GM19023 (cell line): Measurements from ENCODE around the gene PIK3C2A.
A peak's percentile ranks its signal among the peaks of the same experiment; 100 is the strongest.
"Not testable (repeated sequence)": the region's sequence is repeated elsewhere in the genome, so short reads cannot be mapped to it uniquely, and the experiment has no call there.

Source experiments
- ATAC-seq: cut with Tn5 transposase; IDR thresholded peaks from one replicate; pipeline ENCODE4 v1.9.1; 2021; ENCODE audit warnings: mild to moderate bottlenecking, moderate library complexity; ENCODE audit not compliant: unreplicated experiment

The PIK3C2A gene

GRCh38 chr11:17207317-17208256 lies at the start of gene PIK3C2A:
Gene PIK3C2A, minus strand, starts transcription at chr11:17207986. Its CDS starts 38,245 bp downstream, at chr11:17169741.
- ATAC-seq, result peak; percentile 97

GRCh38 chr11:17257196-17257595 lies 49.4 kb upstream of the PIK3C2A start:
- ATAC-seq, result no peak

- ATAC-seq, result no peak
Measured at GRCh38 chr11:17256512-17256911, 48.7 kb upstream of the PIK3C2A start.

- ATAC-seq, result no peak
Measured at GRCh38 chr11:17252704-17253103, 44.9 kb upstream of the PIK3C2A start.

- no peak for ATAC-seq
Measured at GRCh38 chr11:17250561-17251350, 43.0 kb upstream of the PIK3C2A start.

- ATAC-seq, result peak; percentile 82
Measured at GRCh38 chr11:17244046-17244445, 36.3 kb upstream of the PIK3C2A start.

GRCh38 chr11:17242954-17243353 lies 35.2 kb upstream of the PIK3C2A start:
- ATAC-seq, result not testable (repeated sequence)

GRCh38 chr11:17240780-17241179 lies 33.0 kb upstream of the PIK3C2A start:
- no peak for ATAC-seq

- not testable (repeated sequence) for ATAC-seq
Measured at GRCh38 chr11:17239927-17240326, 32.1 kb upstream of the PIK3C2A start.

- no peak for ATAC-seq
Measured at GRCh38 chr11:17238377-17238776, 30.6 kb upstream of the PIK3C2A start.

- ATAC-seq, result no peak
Measured at GRCh38 chr11:17233101-17233500, 25.3 kb upstream of the PIK3C2A start.

- ATAC-seq, result peak; percentile 89
Measured at GRCh38 chr11:17230867-17231851, 23.4 kb upstream of the PIK3C2A start.

- no peak for ATAC-seq
Measured at GRCh38 chr11:17229481-17230152, 21.8 kb upstream of the PIK3C2A start.

- not testable (repeated sequence) for ATAC-seq
Measured at GRCh38 chr11:17228186-17228925, 20.6 kb upstream of the PIK3C2A start.

GRCh38 chr11:17224727-17225126 lies 16.9 kb upstream of the PIK3C2A start:
- no peak for ATAC-seq

- no peak for ATAC-seq
Measured at GRCh38 chr11:17221968-17222367, 14.2 kb upstream of the PIK3C2A start.

- no peak for ATAC-seq
Measured at GRCh38 chr11:17219016-17219415, 11.2 kb upstream of the PIK3C2A start.

- ATAC-seq, result no peak
Measured at GRCh38 chr11:17218403-17218802, 10.6 kb upstream of the PIK3C2A start.

GRCh38 chr11:17217401-17217800 lies 9.6 kb upstream of the PIK3C2A start:
- ATAC-seq, result no peak
